GM23248 (cell line): ENCODE measurements around the gene OR1M1. TPM values are rescaled to one million over a fixed set of nuclear protein-coding genes. Genes with fewer than 3 reads are reported as not detected.
A peak's percentile ranks its signal among the peaks of the same experiment; 100 is the strongest.

Experiments used
- DNase-seq: peaks from one replicate; pipeline ENCODE4 v3.0.0-alpha.2; 2015
- H2AFZ ChIP-seq: fragments of 200-600 bp; sonication (generic); 2 replicates; pipeline ENCODE4 v1.6.1; 2016; ENCODE audit warnings: antibody characterized with exemption
- H3F3A ChIP-seq: fragments of 200-600 bp; sonication (generic); 2 replicates; pipeline ENCODE4 v1.6.1; 2016; ENCODE audit warnings: mild to moderate bottlenecking, antibody characterized with exemption, mixed run types; ENCODE audit not compliant: insufficient read depth
- H3K27ac ChIP-seq: fragments of 200-600 bp; sonication (generic); 2 replicates; pipeline ENCODE4 v1.5.1; 2016; ENCODE audit warnings: mild to moderate bottlenecking
- H3K27me3 ChIP-seq: fragments of 200-600 bp; sonication (generic); replicated peaks from 2 replicates; pipeline ENCODE4 v1.6.1; 2016; ENCODE audit warnings: mild to moderate bottlenecking; ENCODE audit not compliant: insufficient read depth
- H3K36me3 ChIP-seq: fragments of 200-600 bp; sonication (generic); 2 replicates; pipeline ENCODE4 v1.6.1; 2016; ENCODE audit warnings: low read depth, mild to moderate bottlenecking
- H3K4me1 ChIP-seq: fragments of 200-600 bp; sonication (generic); 2 replicates; pipeline ENCODE4 v1.6.1; 2016; ENCODE audit warnings: mild to moderate bottlenecking; ENCODE audit not compliant: insufficient read depth
- H3K4me2 ChIP-seq: fragments of 200-600 bp; sonication (generic); one replicate; pipeline ENCODE4 v1.6.1; 2016; ENCODE audit warnings: mild to moderate bottlenecking; ENCODE audit not compliant: unreplicated experiment
- H3K4me3 ChIP-seq: fragments of 200-600 bp; sonication (generic); 2 replicates; pipeline ENCODE4 v1.5.1; 2016; ENCODE audit warnings: mild to moderate bottlenecking
- H3K79me2 ChIP-seq: fragments of 200-600 bp; sonication (generic); 2 replicates; pipeline ENCODE4 v1.6.1; 2016; ENCODE audit warnings: mild to moderate bottlenecking; ENCODE audit not compliant: insufficient read depth
- H3K9ac ChIP-seq: fragments of 200-600 bp; sonication (generic); 2 replicates; pipeline ENCODE4 v1.6.1; 2016; ENCODE audit warnings: mild to moderate bottlenecking
- H3K9me2 ChIP-seq: fragments of 200-600 bp; sonication (generic); 2 replicates; pipeline ENCODE4 v1.6.1; 2016; ENCODE audit warnings: mixed run types, mild to moderate bottlenecking, moderate library complexity; ENCODE audit not compliant: insufficient read depth
- H3K9me3 ChIP-seq: fragments of 200-600 bp; sonication (generic); one replicate; pipeline ENCODE4 v1.6.1; 2017; ENCODE audit warnings: low read depth
- H4K20me1 ChIP-seq: fragments of 200-600 bp; sonication (generic); 2 replicates; pipeline ENCODE4 v1.6.0; 2016; ENCODE audit not compliant: insufficient read depth
- EZH2 ChIP-seq: fragments of 200-600 bp; sonication (generic); IDR thresholded peaks from 2 replicates; pipeline ENCODE4 v1.6.1; 2018; ENCODE audit warnings: antibody characterized with exemption, mild to moderate bottlenecking; ENCODE audit not compliant: insufficient read depth, poor library complexity, severe bottlenecking
- EZH2phosphoT487 ChIP-seq: fragments of 200-600 bp; sonication (generic); IDR thresholded peaks from 2 replicates; pipeline ENCODE4 v1.6.1; 2018; ENCODE audit warnings: antibody characterized with exemption, moderate library complexity, mild to moderate bottlenecking, low read depth; ENCODE audit not compliant: insufficient read depth
- WGBS, 2 experiments: methylation state at CpG; one replicate each; pipeline ENCODE4 v1.1.6; 2015 to 2017; ENCODE audit warnings: low lambda C conversion rate in 2 of 2, low coverage in 1 of 2; ENCODE audit errors: missing lambda C conversion rate in 2 of 2; 5-methylcytosine and 5-hydroxymethylcytosine counted together
- in situ Hi-C: fragments of 300-500 bp; cut with MboI; formaldehyde crosslinking; loops from 2 replicates; pipeline ENCODE4 v1.15.0; 2020
- polyA plus RNA-seq: library from polyadenylated mRNA; unstranded; fragments of >200 nt; fragmentation: Nextera tagmentation; extraction: Ambion mirVana; gene quantifications from 2 replicates; pipeline ENCODE4 v1.2.1, GENCODE V29; 2016
- small RNA-seq: library from RNA; depleted of rRNA; stranded (forward); fragments of <200 nt; gene quantifications from one replicate; pipeline ENCODE3, GENCODE V24; 2014; ENCODE audit warnings: low read depth, low replicate concordance
- total RNA-seq: library from RNA; depleted of rRNA; stranded (reverse); fragments of >200 nt; shearing (Covaris generic); gene quantifications from 2 replicates; pipeline ENCODE4 v1.2.3, GENCODE V29; 2014; rRNA removed

The OR1M1 gene
- total and polyA plus RNA-seq, 2 experiments from 2014 or later, result not detected

DNA sequence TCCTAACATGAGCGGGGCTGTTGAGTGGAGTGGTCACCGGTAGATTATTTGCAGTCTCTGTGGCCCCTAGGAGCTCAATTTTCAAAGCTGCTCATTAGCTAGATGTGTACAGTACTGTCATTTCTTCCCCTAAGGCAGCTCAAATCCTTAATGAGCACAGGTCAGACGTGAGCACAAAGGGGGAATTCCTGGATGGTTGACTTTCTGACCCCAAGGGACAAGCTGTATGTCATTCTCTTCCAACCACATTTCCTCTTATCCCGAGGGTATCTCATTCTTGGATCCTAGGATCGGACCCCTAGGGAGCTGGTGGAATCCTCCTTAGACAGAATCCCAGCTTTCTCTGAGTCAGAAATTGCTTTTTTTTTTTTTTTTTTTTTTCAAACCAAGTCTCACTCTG, 45.6 kb downstream of the OR1M1 start:
- in situ Hi-C loops, result loop anchor here (10.0 kb wide), 1 partner anchor 652 kb away; no protein-coding TSS in a partner anchor
- 35 to 41% methylated on average over 5 of the region's 5 CpGs for WGBS, 2 experiments

GRCh38 chr19:9139609-9140158, 52.8 kb downstream of the OR1M1 start:
- H3K9me2 ChIP-seq, result no peaks in the 10 kb centered on the region
- H3K36me3 ChIP-seq, result peaks cover 13% of the 10 kb centered on the region; the same call in 1 of the 2 replicates
- in situ Hi-C loops, result loop anchor here (10.0 kb wide), 1 partner anchor 645 kb away; no protein-coding TSS in a partner anchor
- no peak for TF ChIP-seq EZH2phosphoT487
- no peak for TF ChIP-seq EZH2
- peak overlapping the region; percentile 100 for H3K4me3 ChIP-seq
- peaks cover 45% of the 10 kb centered on the region for H3K79me2 ChIP-seq
- DNase-seq, result peak; percentile 13
- H3K4me2 ChIP-seq, result peak overlapping the region; percentile 98
- H3K9ac ChIP-seq, result peak overlapping the region; percentile 98
- peaks cover 2% of the 10 kb centered on the region; the same call in 1 of the 2 replicates for H3F3A ChIP-seq
- peak overlapping the region; percentile 100 for H2AFZ ChIP-seq
- H4K20me1 ChIP-seq, result peaks cover 3% of the 10 kb centered on the region; the same call in 1 of the 2 replicates
- H3K27ac ChIP-seq, result no peak overlapping the region
- no peaks in the 10 kb centered on the region for H3K27me3 ChIP-seq
- H3K4me1 ChIP-seq, result peaks cover 8% of the 10 kb centered on the region
- no peaks in the 10 kb centered on the region for H3K9me3 ChIP-seq
- WGBS, 2 experiments, result 20 to 21% methylated on average over 8 of the region's 8 CpGs

More for the DNA sequence above, 45.6 kb downstream of the OR1M1 start:
- Histone ChIP-seq H3K27ac (no peak overlapping the region), H3K36me3 (no peaks in the 10 kb centered on the region), H3K9me3 (no peaks in the 10 kb centered on the region), H3K27me3 (no peaks in the 10 kb centered on the region), H3F3A (no peaks in the 10 kb centered on the region), H3K9ac (no peak overlapping the region), H3K4me2 (no peak overlapping the region), H4K20me1 (no peaks in the 10 kb centered on the region), H3K79me2 (no peaks in the 10 kb centered on the region), H2AFZ (no peak overlapping the region), H3K4me1 (no peaks in the 10 kb centered on the region), H3K4me3 (no peak overlapping the region), H3K9me2 (no peaks in the 10 kb centered on the region)
- no peak for TF ChIP-seq EZH2
- TF ChIP-seq EZH2phosphoT487, result no peak
- DNase-seq, result no peak

DNA sequence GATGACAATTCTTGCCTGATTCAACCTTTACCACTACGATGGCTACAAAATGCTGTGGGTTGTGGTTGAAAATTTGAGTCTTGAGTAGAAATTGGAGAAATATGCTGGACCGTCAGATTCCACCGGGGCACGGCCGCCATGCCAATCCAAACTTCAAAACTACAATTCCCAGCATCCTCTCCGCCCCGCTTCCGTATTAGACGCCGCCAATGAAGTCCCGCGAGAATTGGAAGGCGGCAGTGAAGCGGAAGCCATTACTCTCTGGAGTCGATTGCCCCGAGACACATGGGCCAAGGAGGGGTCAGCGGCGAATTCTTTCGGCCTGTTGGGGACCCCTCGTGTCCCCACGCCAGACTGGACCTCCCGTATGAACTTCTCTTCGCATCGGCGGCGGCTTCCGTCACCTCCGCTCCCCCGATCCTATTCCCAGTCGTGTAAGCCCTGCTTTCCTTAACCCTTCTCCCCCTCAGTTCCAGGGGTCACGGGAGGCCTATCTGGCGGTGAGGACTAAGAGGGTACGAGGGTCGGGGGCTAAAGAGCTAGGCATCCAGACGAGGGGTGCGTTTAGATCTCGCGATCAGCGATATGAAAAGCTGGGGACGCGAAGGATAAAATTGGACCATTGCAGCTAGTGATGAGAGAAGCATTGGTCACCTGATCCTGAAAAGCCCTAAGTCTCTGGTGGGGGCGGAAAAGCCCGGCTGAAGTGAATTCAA, 53.5 kb downstream of the OR1M1 start, which contains the start of gene ZNF317:
Gene ZNF317 (plus strand): TSS at position 239 of the 716 bp plus-strand sequence. CDS start 15,620 bp downstream, outside the sequence.
- DNase-seq, result peak; percentile 97
- H3K9me2 ChIP-seq, result no peaks in the 10 kb centered on the region
- peaks cover 8% of the 10 kb centered on the region for H3K4me1 ChIP-seq
- in situ Hi-C loops, result no loop called here
- TF ChIP-seq EZH2phosphoT487, result no peak
- no peak for TF ChIP-seq EZH2
- peak within 1 kb of the TSS; percentile 98 for H3K9ac ChIP-seq
- WGBS, 2 experiments, result 0 to 1% methylated on average over 43 of the region's 43 CpGs
- peaks cover 5% of the 10 kb centered on the region; the same call in 1 of the 2 replicates for H4K20me1 ChIP-seq
- H3K36me3 ChIP-seq, result peaks cover 14% of the 10 kb centered on the region; the same call in 1 of the 2 replicates
- peaks cover 51% of the 10 kb centered on the region for H3K79me2 ChIP-seq
- peak within 1 kb of the TSS; percentile 100 for H2AFZ ChIP-seq
- H3F3A ChIP-seq, result peaks cover 6% of the 10 kb centered on the region; the same call in 1 of the 2 replicates
- no peaks in the 10 kb centered on the region for H3K9me3 ChIP-seq
- peak within 1 kb of the TSS; percentile 98 for H3K4me2 ChIP-seq
- H3K27me3 ChIP-seq, result no peaks in the 10 kb centered on the region
- peak within 1 kb of the TSS; percentile 100 for H3K4me3 ChIP-seq
- peak within 1 kb of the TSS; percentile 73 for H3K27ac ChIP-seq

GRCh38 chr19:9144920-9145319, 58.1 kb downstream of the OR1M1 start:
- peaks cover 8% of the 10 kb centered on the region for H3K4me1 ChIP-seq
- H3K9me3 ChIP-seq, result no peaks in the 10 kb centered on the region
- no peak overlapping the region for H3K27ac ChIP-seq
- H4K20me1 ChIP-seq, result peaks cover 5% of the 10 kb centered on the region
- TF ChIP-seq EZH2phosphoT487, result no peak
- no peak for TF ChIP-seq EZH2
- WGBS, 2 experiments, result 95 to 98% methylated on average over 5 of the region's 5 CpGs
- no peak overlapping the region for H3K4me3 ChIP-seq
- H2AFZ ChIP-seq, result no peak overlapping the region
- no peaks in the 10 kb centered on the region for H3K9me2 ChIP-seq
- DNase-seq, result peak; percentile 21
- no peak overlapping the region for H3K4me2 ChIP-seq
- no peak overlapping the region for H3K9ac ChIP-seq
- H3K36me3 ChIP-seq, result peaks cover 26% of the 10 kb centered on the region
- peaks cover 6% of the 10 kb centered on the region; the same call in 1 of the 2 replicates for H3F3A ChIP-seq
- H3K27me3 ChIP-seq, result no peaks in the 10 kb centered on the region
- in situ Hi-C loops, result no loop called here
- peaks cover 97% of the 10 kb centered on the region for H3K79me2 ChIP-seq

Small RNAs within 50 kb of the gene (small RNA-seq; reads per million reads assigned to genes)
- not detected for gene OR1M4P

Other genes with a start within 250 kb of the OR1M1 start
- not detected in 2 replicates for gene MUC16, start 76.7 kb upstream of the OR1M1 start, total RNA-seq
- not detected in 2 replicates for gene MUC16, start 76.7 kb upstream of the OR1M1 start, polyA plus RNA-seq
- gene OR7G2, start 20.4 kb downstream of the OR1M1 start, total RNA-seq, result not detected in 2 replicates
- not detected in 2 replicates for gene OR7G2, start 20.4 kb downstream of the OR1M1 start, polyA plus RNA-seq
- not detected in 2 replicates for gene OR7G1, start 28.7 kb downstream of the OR1M1 start, total RNA-seq
- not detected in 2 replicates for gene OR7G1, start 28.7 kb downstream of the OR1M1 start, polyA plus RNA-seq
- not detected in 2 replicates for gene OR7G3, start 39.9 kb downstream of the OR1M1 start, total RNA-seq
- gene OR7G3, start 39.9 kb downstream of the OR1M1 start, polyA plus RNA-seq, result not detected in 2 replicates
- 10.5 and 11.6 TPM in 2 replicates for gene ZNF317, start 53.3 kb downstream of the OR1M1 start, total RNA-seq
- gene ZNF317, start 53.3 kb downstream of the OR1M1 start, polyA plus RNA-seq, result 16.0 and 19.5 TPM in 2 replicates
- gene OR7D2, start 91.9 kb downstream of the OR1M1 start, total RNA-seq, result not detected in 2 replicates
- gene OR7D2, start 91.9 kb downstream of the OR1M1 start, polyA plus RNA-seq, result not detected in 2 replicates
- gene OR7D4, start 132.5 kb downstream of the OR1M1 start, total RNA-seq, result not detected in 2 replicates
- gene OR7D4, start 132.5 kb downstream of the OR1M1 start, polyA plus RNA-seq, result not detected in 2 replicates
- not detected in 2 replicates for gene OR7E24, start 163.9 kb downstream of the OR1M1 start, total RNA-seq
- not detected in 2 replicates for gene OR7E24, start 163.9 kb downstream of the OR1M1 start, polyA plus RNA-seq
- 3.9 and 12.4 TPM in 2 replicates for gene ZNF699, start 222.8 kb downstream of the OR1M1 start, total RNA-seq
- gene ZNF699, start 222.8 kb downstream of the OR1M1 start, polyA plus RNA-seq, result 3.2 and 3.7 TPM in 2 replicates
- gene ZNF559, start 237.1 kb downstream of the OR1M1 start, total RNA-seq, result 6.7 and 8.1 TPM in 2 replicates
- 9.5 and 13.4 TPM in 2 replicates for gene ZNF559, start 237.1 kb downstream of the OR1M1 start, polyA plus RNA-seq